Transverse colon (tissue), 4 donors: Measurements from ENCODE around the gene ZNF512B. TPM values are rescaled to one million over a fixed set of nuclear protein-coding genes. Genes with fewer than 3 reads are reported as not detected.

ENCODE experiments used
- DNase-seq: peaks from one replicate; pipeline ENCODE4 v3.0.0-alpha.2; 2019
- H3K27ac ChIP-seq, 4 donors: fragments of 200-600 bp; sonication (generic); 2 replicates each; pipeline ENCODE4 v1.5.1; 2016 to 2018; ENCODE audit warnings: inconsistent platforms in 4 of 4
- H3K27me3 ChIP-seq: fragments of 200-600 bp; sonication (generic); 2 replicates; pipeline ENCODE4 v1.5.1; 2017; ENCODE audit warnings: inconsistent platforms
- H3K36me3 ChIP-seq, 4 donors: fragments of 200-600 bp; sonication (generic); 2 replicates each; pipeline ENCODE4 v1.5.1; 2017 to 2019; ENCODE audit warnings: inconsistent platforms in 4 of 4
- H3K4me1 ChIP-seq, 4 donors: fragments of 200-600 bp; sonication (generic); 2 replicates each; pipeline ENCODE4 v1.5.1; 2017 to 2020; ENCODE audit warnings: inconsistent platforms in 4 of 4
- H3K4me3 ChIP-seq, 4 donors: fragments of 200-600 bp; sonication (generic); 1 replicate in 1 of 4; 2 replicates in 3 of 4; pipeline versions ENCODE4 v1.5.1 to v1.6.1; 2017 to 2019; ENCODE audit warnings: inconsistent platforms in 4 of 4
- H3K9me3 ChIP-seq, 2 donors: fragments of 200-600 bp; sonication (generic); 2 replicates each; pipeline ENCODE4 v1.5.1; 2017 to 2019; ENCODE audit warnings: inconsistent platforms in 2 of 2
- EP300 ChIP-seq: sonication (generic); formaldehyde crosslinking; IDR thresholded peaks from one replicate; pipeline ENCODE4 v1.6.1; 2017; ENCODE audit warnings: antibody characterized with exemption, low read depth
- POLR2A ChIP-seq: fragments of 450-650 bp; IDR thresholded peaks from one replicate; pipeline ENCODE4 v1.6.1; 2016; ENCODE audit warnings: antibody characterized with exemption, mild to moderate bottlenecking, moderate library complexity
- POLR2AphosphoS5 ChIP-seq, 3 donors: sonication (generic); formaldehyde crosslinking; IDR thresholded peaks; one replicate each; pipeline ENCODE4 v1.6.1; 2016; ENCODE audit warnings: antibody characterized with exemption in 3 of 3
- WGBS, 2 donors: methylation state at CpG; one replicate each; pipeline ENCODE4 v1.1.5; 2018; ENCODE audit warnings: low coverage in 1 of 2; 5-methylcytosine and 5-hydroxymethylcytosine counted together
- in situ Hi-C, 4 donors: fragments of 200-750 bp; cut with MboI; loops; one replicate each; pipeline versions ENCODE4 v1.15.0 to v1.15.1; 2017; ENCODE audit warnings: low sequenced_read_pairs in 3 of 4, low pct_ligation_motif_present in 1 of 4, low pct_unique_long_range_greater_than_20kb in 1 of 4
- intact Hi-C: fragments of 100-400 bp; cut with DNase I; formaldehyde crosslinking; loops from one replicate; pipeline ENCODE4 v1.15.1; 2023; ENCODE audit warnings: low total_unique reads
- total RNA-seq, 4 donors: library from RNA; depleted of rRNA; stranded (reverse); fragments of >200 nt; gene quantifications; one replicate each; pipeline ENCODE4 v1.1.0, GENCODE V29; 2016
- TF ChIP-seq, protein P1 (sequence below), 5 experiments: fragments of 200-600 bp in 3 of 5; fragments of 450-650 bp in 2 of 5; sonication (generic) in 3 of 5; IDR thresholded peaks; 1 replicate in 2 of 5; 2 replicates in 3 of 5; pipeline ENCODE4 v1.5.1; 2016 to 2017; ENCODE audit warnings: antibody characterized with exemption in 5 of 5, inconsistent platforms in 3 of 5, mild to moderate bottlenecking in 2 of 5, moderate library complexity in 1 of 5

The ZNF512B gene
- total RNA-seq, 4 donors from 2014 or later = 1.8 to 5.2 (median 2.1) TPM

DNA sequence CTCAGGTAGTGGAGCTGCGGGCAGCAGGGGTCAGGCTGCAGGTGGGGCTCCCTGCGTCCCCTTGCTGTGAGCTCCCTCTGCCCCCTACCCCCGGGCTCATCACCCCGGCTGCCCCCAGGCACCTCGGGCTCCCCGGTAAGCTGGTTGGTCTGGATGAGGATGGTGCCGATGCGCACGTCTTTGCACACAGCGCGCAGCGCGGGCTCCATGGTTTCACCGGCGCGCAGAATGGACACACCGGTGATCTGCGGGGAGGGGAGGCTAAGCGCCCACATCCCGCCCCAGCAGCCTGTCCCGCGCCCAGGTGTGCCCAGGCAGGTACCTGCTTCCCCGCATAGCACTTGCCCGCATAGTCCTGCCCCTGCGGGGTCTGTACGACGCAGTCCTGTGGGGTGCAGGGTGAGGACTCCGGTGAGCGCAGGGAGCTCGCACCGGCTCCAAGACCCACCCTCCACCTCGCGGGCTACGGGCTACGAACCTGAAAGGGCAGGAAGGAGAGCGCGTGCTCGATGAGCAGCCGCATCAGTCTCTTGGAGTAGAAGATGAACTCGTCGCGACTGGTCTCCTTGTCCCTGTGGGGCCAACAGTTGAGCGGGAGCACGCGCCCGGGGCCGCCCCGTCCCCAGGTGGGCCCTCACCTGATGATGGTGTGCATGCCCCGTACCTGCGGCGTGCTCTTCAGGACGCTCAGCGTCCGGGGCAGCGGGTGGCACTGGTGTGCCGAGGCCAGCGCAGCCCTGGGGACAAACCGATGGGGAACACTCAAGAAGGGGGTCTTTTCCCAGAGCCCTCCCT, 29.1 kb downstream of the ZNF512B start:
- DNase-seq = no peak
- peak overlapping the region in 1 of 4 donors; percentile 72 for H3K27ac ChIP-seq
- in situ Hi-C loops = no loop called here
- TF ChIP-seq POLR2AphosphoS5 (IDR thresholded peaks at IDR 0.05) (no peak), EP300 (no peak), POLR2A (no peak)
- TF ChIP-seq, protein P1, sequence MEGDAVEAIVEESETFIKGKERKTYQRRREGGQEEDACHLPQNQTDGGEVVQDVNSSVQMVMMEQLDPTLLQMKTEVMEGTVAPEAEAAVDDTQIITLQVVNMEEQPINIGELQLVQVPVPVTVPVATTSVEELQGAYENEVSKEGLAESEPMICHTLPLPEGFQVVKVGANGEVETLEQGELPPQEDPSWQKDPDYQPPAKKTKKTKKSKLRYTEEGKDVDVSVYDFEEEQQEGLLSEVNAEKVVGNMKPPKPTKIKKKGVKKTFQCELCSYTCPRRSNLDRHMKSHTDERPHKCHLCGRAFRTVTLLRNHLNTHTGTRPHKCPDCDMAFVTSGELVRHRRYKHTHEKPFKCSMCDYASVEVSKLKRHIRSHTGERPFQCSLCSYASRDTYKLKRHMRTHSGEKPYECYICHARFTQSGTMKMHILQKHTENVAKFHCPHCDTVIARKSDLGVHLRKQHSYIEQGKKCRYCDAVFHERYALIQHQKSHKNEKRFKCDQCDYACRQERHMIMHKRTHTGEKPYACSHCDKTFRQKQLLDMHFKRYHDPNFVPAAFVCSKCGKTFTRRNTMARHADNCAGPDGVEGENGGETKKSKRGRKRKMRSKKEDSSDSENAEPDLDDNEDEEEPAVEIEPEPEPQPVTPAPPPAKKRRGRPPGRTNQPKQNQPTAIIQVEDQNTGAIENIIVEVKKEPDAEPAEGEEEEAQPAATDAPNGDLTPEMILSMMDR (IDR thresholded peaks at IDR 0.05) = no peak
- no peaks in the 10 kb centered on the region for H3K27me3 ChIP-seq
- intact Hi-C loops = loop anchor here (1.0 kb wide), 1 partner anchor 45 kb away; the partner anchor contains the start of gene DNAJC5
- H3K4me3 ChIP-seq = no peak overlapping the region
- H3K4me1 ChIP-seq = peaks cover 0 to 3% (median 0%) of the 10 kb centered on the region in 4 donors
- no peaks in the 10 kb centered on the region for H3K9me3 ChIP-seq
- 93% methylated on average over 58 of the region's 58 CpGs; no CpG with 5 or more reads in 1 of the 2 donors for WGBS, 2 donors
- H3K36me3 ChIP-seq = peaks cover 0 to 34% (median 11%) of the 10 kb centered on the region in 4 donors

DNA sequence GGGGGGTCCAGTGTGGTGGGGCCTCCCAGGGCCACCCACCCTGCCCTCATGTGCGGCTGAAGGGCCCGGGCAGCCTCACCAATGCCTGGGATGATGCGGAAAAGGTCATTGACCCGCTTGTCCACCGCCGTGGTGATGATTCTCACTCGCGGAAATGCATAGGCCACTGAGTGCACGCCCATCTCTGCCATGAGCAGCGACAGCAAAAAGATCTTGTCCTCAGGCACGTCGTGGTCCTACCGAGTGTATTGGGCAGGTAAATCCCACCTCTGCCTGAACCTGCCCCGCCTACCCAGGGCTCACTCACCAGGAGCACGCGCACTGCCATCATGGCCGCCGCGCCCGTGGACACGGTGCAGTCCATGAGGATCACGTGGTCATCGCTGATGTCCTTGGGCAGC, 29.7 kb downstream of the ZNF512B start:
- TF ChIP-seq POLR2AphosphoS5 (IDR thresholded peaks at IDR 0.05) (no peak), EP300 (no peak), POLR2A (no peak)
- TF ChIP-seq, protein P1 (IDR thresholded peaks at IDR 0.05) = no peak
- Histone ChIP-seq H3K36me3 (peaks cover 0 to 31% (median 11%) of the 10 kb centered on the region in 4 donors), H3K27ac (no peak overlapping the region), H3K27me3 (no peaks in the 10 kb centered on the region), H3K4me1 (peaks cover 0 to 3% (median 0%) of the 10 kb centered on the region in 4 donors), H3K9me3 (no peaks in the 10 kb centered on the region), H3K4me3 (no peak overlapping the region)
- 96 to 100% methylated on average over 2 to 23 of the region's 23 CpGs for WGBS, 2 donors
- no peak for DNase-seq
- intact Hi-C loops = loop anchor here (1.0 kb wide), 1 partner anchor 45 kb away; the partner anchor contains the start of gene DNAJC5
- in situ Hi-C loops = no loop called here

DNA sequence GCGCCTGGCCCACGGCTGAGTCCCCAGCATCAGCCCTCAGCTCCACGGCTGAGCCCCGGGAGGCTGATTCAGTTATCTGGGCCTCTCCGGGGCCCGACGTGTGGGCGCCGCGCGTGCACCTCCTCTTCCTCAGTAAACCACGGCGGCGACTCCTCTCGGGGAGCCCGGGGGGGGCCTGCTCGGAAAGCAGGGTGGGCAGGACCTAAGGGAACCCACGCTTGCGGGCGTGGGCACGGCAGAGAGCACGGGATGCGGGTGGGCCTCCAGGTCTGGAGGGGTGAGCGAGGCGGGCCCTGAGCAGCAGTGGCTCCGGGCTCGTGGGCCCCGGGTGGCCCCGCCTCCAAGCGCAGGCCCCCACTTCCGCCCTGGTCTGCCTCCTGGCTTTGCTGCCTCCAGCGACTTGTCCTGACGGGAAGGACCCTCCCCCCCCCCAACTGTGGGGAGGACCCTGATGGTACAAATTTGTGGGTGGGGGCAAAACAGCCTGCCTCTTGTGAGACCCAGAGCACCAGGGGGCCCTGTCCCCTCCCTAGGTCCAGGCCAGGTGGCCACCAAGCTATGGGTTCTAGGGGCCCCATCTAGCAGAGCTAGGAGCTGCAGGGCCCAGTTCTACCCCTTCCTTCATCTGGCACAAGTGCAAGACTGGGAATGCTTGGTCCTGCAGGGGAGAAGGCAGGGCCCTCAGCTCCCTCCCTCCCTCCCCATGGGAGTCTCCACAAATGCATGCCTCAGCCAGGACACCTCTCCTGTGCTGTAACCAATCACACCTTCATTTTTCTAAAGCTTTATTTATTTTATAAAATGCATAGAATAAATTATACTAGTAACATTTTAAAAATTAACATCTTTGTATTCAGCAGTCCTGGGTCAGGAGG, 30.4 kb downstream of the ZNF512B start:
- TF ChIP-seq POLR2A (no peak), POLR2AphosphoS5 (IDR thresholded peaks at IDR 0.05) (no peak), EP300 (no peak)
- TF ChIP-seq, protein P1 (IDR thresholded peaks at IDR 0.05) = no peak
- no peaks in the 10 kb centered on the region for H3K27me3 ChIP-seq
- H3K4me3 ChIP-seq = no peak overlapping the region
- in situ Hi-C loops = no loop called here
- no peak overlapping the region for H3K27ac ChIP-seq
- 92% methylated on average over 30 of the region's 33 CpGs; no CpG with 5 or more reads in 1 of the 2 donors for WGBS, 2 donors
- no peak for DNase-seq
- peaks cover 0 to 25% (median 11%) of the 10 kb centered on the region in 4 donors for H3K36me3 ChIP-seq
- intact Hi-C loops = no loop called here
- H3K4me1 ChIP-seq = peaks cover 0 to 3% (median 0%) of the 10 kb centered on the region in 4 donors
- no peaks in the 10 kb centered on the region for H3K9me3 ChIP-seq

DNA sequence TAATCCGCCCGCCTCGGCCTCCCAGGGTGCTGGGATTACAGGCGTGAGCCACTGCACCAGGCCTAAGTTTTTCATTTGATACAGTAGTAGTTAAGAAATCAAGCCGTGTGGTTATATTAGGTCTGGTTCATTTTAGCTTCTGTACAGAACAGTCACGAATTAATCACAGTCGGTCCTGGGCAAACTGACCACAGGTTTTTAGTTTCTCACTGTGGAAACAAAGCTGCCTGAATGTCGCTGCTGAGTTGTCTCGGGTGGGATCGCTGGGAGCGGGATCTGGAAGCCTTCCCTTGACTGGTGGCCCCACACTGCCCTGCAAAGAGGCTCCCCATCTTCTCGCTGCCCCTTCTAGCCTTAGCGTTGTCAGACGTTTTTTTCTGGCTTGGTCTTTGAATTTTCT, 32.1 kb downstream of the ZNF512B start:
- intact Hi-C loops (no loop called here), in situ Hi-C loops (no loop called here)
- TF ChIP-seq POLR2AphosphoS5 (IDR thresholded peaks at IDR 0.05) (no peak), EP300 (no peak), POLR2A (no peak)
- TF ChIP-seq, protein P1 (IDR thresholded peaks at IDR 0.05) = no peak
- Histone ChIP-seq H3K36me3 (peaks cover 0 to 14% (median 5%) of the 10 kb centered on the region in 4 donors), H3K4me1 (peaks cover 0 to 3% (median 0%) of the 10 kb centered on the region in 4 donors), H3K9me3 (no peaks in the 10 kb centered on the region), H3K27ac (no peak overlapping the region), H3K27me3 (no peaks in the 10 kb centered on the region), H3K4me3 (no peak overlapping the region)
- DNase-seq = no peak
- WGBS, 2 donors = 80 to 88% methylated on average over 1 to 14 of the region's 14 CpGs
